ENCODE measurements around the gene CFLAR. TPM values are rescaled to one million over a fixed set of nuclear protein-coding genes. Genes with fewer than 3 reads are reported as not detected.

Gene CFLAR
- polyA plus RNA-seq, 1 donor from 2014 or later = 1.6 TPM

DNA sequence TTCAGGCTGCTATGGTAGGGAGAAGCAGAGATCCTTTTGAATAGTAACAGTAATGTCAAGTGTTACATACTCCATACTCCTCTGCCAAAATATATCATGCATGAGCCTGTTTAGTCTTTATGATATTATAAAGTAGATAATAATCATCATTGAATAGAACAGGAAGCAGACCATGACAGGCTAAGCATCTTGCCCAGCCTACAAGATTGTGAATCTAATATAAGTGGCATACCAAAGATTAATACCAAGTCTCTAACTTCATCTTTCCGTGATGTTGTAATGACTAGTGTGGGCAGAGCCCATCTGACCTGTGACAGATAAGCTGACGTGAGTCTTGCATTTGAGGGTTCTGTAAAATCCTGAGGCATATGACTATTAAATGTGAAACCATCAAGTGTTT, 31.1 kb upstream of the CFLAR start:
- no peaks in the 10 kb centered on the region for H3K79me2 ChIP-seq (replicated peaks; ENCODE audit: insufficient read depth, low read length)
- H3K36me3 ChIP-seq (ENCODE audit: insufficient read depth, low read length) = no peaks in the 10 kb centered on the region
- H3F3A ChIP-seq (ENCODE audit: insufficient read depth, low read length, poor library complexity, severe bottlenecking) = no peaks in the 10 kb centered on the region
- no peak overlapping the region for H3K4me2 ChIP-seq (ENCODE audit: low read length)
- TF ChIP-seq EZH2 (IDR thresholded peaks at IDR 0.05; ENCODE audit: borderline replicate concordance, insufficient read depth, low read length, poor library complexity, severe bottlenecking) (no peak), TAF1 (IDR thresholded peaks at IDR 0.05; ENCODE audit: low read depth) (no peak), POLR2AphosphoS5 (IDR thresholded peaks at IDR 0.05) (no peak), MXI1 (conservative IDR thresholded peaks at IDR 0.05; ENCODE audit: poor library complexity, severe bottlenecking) (no peak), EP300 (conservative IDR thresholded peaks at IDR 0.05; ENCODE audit: poor library complexity, severe bottlenecking) (no peak), SMC3 (conservative IDR thresholded peaks at IDR 0.05; ENCODE audit: poor library complexity) (no peak), RAD21 (conservative IDR thresholded peaks at IDR 0.05) (no peak)
- TF ChIP-seq, protein P1, sequence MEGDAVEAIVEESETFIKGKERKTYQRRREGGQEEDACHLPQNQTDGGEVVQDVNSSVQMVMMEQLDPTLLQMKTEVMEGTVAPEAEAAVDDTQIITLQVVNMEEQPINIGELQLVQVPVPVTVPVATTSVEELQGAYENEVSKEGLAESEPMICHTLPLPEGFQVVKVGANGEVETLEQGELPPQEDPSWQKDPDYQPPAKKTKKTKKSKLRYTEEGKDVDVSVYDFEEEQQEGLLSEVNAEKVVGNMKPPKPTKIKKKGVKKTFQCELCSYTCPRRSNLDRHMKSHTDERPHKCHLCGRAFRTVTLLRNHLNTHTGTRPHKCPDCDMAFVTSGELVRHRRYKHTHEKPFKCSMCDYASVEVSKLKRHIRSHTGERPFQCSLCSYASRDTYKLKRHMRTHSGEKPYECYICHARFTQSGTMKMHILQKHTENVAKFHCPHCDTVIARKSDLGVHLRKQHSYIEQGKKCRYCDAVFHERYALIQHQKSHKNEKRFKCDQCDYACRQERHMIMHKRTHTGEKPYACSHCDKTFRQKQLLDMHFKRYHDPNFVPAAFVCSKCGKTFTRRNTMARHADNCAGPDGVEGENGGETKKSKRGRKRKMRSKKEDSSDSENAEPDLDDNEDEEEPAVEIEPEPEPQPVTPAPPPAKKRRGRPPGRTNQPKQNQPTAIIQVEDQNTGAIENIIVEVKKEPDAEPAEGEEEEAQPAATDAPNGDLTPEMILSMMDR (IDR thresholded peaks at IDR 0.05; ENCODE audit: poor library complexity, severe bottlenecking) = no peak
- TF ChIP-seq, protein P2, sequence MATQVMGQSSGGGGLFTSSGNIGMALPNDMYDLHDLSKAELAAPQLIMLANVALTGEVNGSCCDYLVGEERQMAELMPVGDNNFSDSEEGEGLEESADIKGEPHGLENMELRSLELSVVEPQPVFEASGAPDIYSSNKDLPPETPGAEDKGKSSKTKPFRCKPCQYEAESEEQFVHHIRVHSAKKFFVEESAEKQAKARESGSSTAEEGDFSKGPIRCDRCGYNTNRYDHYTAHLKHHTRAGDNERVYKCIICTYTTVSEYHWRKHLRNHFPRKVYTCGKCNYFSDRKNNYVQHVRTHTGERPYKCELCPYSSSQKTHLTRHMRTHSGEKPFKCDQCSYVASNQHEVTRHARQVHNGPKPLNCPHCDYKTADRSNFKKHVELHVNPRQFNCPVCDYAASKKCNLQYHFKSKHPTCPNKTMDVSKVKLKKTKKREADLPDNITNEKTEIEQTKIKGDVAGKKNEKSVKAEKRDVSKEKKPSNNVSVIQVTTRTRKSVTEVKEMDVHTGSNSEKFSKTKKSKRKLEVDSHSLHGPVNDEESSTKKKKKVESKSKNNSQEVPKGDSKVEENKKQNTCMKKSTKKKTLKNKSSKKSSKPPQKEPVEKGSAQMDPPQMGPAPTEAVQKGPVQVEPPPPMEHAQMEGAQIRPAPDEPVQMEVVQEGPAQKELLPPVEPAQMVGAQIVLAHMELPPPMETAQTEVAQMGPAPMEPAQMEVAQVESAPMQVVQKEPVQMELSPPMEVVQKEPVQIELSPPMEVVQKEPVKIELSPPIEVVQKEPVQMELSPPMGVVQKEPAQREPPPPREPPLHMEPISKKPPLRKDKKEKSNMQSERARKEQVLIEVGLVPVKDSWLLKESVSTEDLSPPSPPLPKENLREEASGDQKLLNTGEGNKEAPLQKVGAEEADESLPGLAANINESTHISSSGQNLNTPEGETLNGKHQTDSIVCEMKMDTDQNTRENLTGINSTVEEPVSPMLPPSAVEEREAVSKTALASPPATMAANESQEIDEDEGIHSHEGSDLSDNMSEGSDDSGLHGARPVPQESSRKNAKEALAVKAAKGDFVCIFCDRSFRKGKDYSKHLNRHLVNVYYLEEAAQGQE (IDR thresholded peaks at IDR 0.05; ENCODE audit: borderline replicate concordance) = no peak
- H3K9me2 ChIP-seq (ENCODE audit: insufficient read depth, low read length) = no peaks in the 10 kb centered on the region
- no peak overlapping the region for H3K27ac ChIP-seq (ENCODE audit: low read length)
- no peak overlapping the region for H3K9ac ChIP-seq (ENCODE audit: low read length)
- H4K20me1 ChIP-seq (ENCODE audit: insufficient read depth) = no peaks in the 10 kb centered on the region
- H3K4me3 ChIP-seq (ENCODE audit: low read length) = no peak overlapping the region
- no peaks in the 10 kb centered on the region for H3K9me3 ChIP-seq (ENCODE audit: low read length)
- no peak overlapping the region for H2AFZ ChIP-seq (ENCODE audit: low read depth, low read length)
- no peaks in the 10 kb centered on the region for H3K27me3 ChIP-seq (ENCODE audit: insufficient read depth, low read depth, low read length)

DNA sequence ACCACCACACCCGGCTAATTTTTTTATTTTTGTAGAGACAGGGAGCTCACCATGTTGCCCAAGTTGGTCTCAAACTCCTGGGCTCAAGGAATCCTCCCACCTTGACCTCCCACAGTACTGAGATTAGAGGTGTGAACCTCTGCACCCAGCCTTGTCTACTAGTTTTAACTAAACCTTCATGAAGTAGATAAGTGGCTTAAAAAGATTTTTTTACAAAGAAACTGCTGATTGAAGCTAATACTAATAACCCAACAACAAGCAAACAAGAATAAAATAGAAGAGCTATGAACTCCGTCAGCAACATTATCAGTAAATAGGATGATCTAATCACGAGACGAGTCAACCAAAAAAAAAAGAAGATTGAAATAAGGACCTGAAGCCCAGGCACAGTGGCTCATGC, 25.4 kb upstream of the CFLAR start:
- Histone ChIP-seq H3K4me3 (ENCODE audit: low read length) (no peak overlapping the region), H3F3A (ENCODE audit: insufficient read depth, low read length, poor library complexity, severe bottlenecking) (no peaks in the 10 kb centered on the region), H3K9me2 (ENCODE audit: insufficient read depth, low read length) (no peaks in the 10 kb centered on the region), H3K27ac (ENCODE audit: low read length) (no peak overlapping the region), H3K9me3 (ENCODE audit: low read length) (no peaks in the 10 kb centered on the region), H4K20me1 (ENCODE audit: insufficient read depth) (no peaks in the 10 kb centered on the region), H2AFZ (ENCODE audit: low read depth, low read length) (no peak overlapping the region), H3K36me3 (ENCODE audit: insufficient read depth, low read length) (no peaks in the 10 kb centered on the region), H3K79me2 (replicated peaks; ENCODE audit: insufficient read depth, low read length) (no peaks in the 10 kb centered on the region), H3K27me3 (ENCODE audit: insufficient read depth, low read depth, low read length) (no peaks in the 10 kb centered on the region), H3K4me2 (ENCODE audit: low read length) (no peak overlapping the region), H3K9ac (ENCODE audit: low read length) (no peak overlapping the region)
- TF ChIP-seq, protein P2 (IDR thresholded peaks at IDR 0.05; ENCODE audit: borderline replicate concordance) = no peak
- TF ChIP-seq POLR2AphosphoS5 (IDR thresholded peaks at IDR 0.05) (no peak), TAF1 (IDR thresholded peaks at IDR 0.05; ENCODE audit: low read depth) (no peak), RAD21 (conservative IDR thresholded peaks at IDR 0.05) (no peak), MXI1 (conservative IDR thresholded peaks at IDR 0.05; ENCODE audit: poor library complexity, severe bottlenecking) (no peak), EZH2 (IDR thresholded peaks at IDR 0.05; ENCODE audit: borderline replicate concordance, insufficient read depth, low read length, poor library complexity, severe bottlenecking) (no peak)

All from neural cell (in vitro differentiated cells).